ENCODE results near the gene NGRN. TPM values are rescaled to one million over a fixed set of nuclear protein-coding genes. Genes with fewer than 3 reads are reported as not detected.
"Not testable (repeated sequence)": the region's sequence is repeated elsewhere in the genome, so short reads cannot be mapped to it uniquely, and the experiment has no call there.

Gene NGRN
- polyA plus RNA-seq, 1 donor from 2014 or later = 466 TPM

- Histone ChIP-seq H3K9me2 (ENCODE audit: insufficient read depth, low read length) (no peaks in the 10 kb centered on the region), H3K27me3 (ENCODE audit: insufficient read depth, low read depth, low read length) (no peaks in the 10 kb centered on the region), H3K27ac (ENCODE audit: low read length) (no peak overlapping the region), H3K79me2 (replicated peaks; ENCODE audit: insufficient read depth, low read length) (no peaks in the 10 kb centered on the region), H2AFZ (ENCODE audit: low read depth, low read length) (no peak overlapping the region), H3K4me3 (ENCODE audit: low read length) (no peak overlapping the region), H3F3A (ENCODE audit: insufficient read depth, low read length, poor library complexity, severe bottlenecking) (no peaks in the 10 kb centered on the region), H3K9ac (ENCODE audit: low read length) (no peak overlapping the region), H3K4me2 (ENCODE audit: low read length) (no peak overlapping the region), H3K36me3 (ENCODE audit: insufficient read depth, low read length) (no peaks in the 10 kb centered on the region), H3K9me3 (ENCODE audit: low read length) (no peaks in the 10 kb centered on the region), H4K20me1 (ENCODE audit: insufficient read depth) (no peaks in the 10 kb centered on the region)
- TF ChIP-seq, protein P1, sequence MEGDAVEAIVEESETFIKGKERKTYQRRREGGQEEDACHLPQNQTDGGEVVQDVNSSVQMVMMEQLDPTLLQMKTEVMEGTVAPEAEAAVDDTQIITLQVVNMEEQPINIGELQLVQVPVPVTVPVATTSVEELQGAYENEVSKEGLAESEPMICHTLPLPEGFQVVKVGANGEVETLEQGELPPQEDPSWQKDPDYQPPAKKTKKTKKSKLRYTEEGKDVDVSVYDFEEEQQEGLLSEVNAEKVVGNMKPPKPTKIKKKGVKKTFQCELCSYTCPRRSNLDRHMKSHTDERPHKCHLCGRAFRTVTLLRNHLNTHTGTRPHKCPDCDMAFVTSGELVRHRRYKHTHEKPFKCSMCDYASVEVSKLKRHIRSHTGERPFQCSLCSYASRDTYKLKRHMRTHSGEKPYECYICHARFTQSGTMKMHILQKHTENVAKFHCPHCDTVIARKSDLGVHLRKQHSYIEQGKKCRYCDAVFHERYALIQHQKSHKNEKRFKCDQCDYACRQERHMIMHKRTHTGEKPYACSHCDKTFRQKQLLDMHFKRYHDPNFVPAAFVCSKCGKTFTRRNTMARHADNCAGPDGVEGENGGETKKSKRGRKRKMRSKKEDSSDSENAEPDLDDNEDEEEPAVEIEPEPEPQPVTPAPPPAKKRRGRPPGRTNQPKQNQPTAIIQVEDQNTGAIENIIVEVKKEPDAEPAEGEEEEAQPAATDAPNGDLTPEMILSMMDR (IDR thresholded peaks at IDR 0.05; ENCODE audit: poor library complexity, severe bottlenecking) = no peak
- TF ChIP-seq POLR2AphosphoS5 (IDR thresholded peaks at IDR 0.05) (no peak), RAD21 (conservative IDR thresholded peaks at IDR 0.05) (no peak), MXI1 (conservative IDR thresholded peaks at IDR 0.05; ENCODE audit: poor library complexity, severe bottlenecking) (no peak), TAF1 (IDR thresholded peaks at IDR 0.05; ENCODE audit: low read depth) (no peak), SMC3 (conservative IDR thresholded peaks at IDR 0.05; ENCODE audit: poor library complexity) (no peak), EZH2 (IDR thresholded peaks at IDR 0.05; ENCODE audit: borderline replicate concordance, insufficient read depth, low read length, poor library complexity, severe bottlenecking) (no peak), EP300 (conservative IDR thresholded peaks at IDR 0.05; ENCODE audit: poor library complexity, severe bottlenecking) (no peak), REST (IDR thresholded peaks at IDR 0.05; ENCODE audit: borderline replicate concordance) (no peak)
Measured at GRCh38 chr15:90259524-90259923, 5.9 kb upstream of the NGRN start.

DNA sequence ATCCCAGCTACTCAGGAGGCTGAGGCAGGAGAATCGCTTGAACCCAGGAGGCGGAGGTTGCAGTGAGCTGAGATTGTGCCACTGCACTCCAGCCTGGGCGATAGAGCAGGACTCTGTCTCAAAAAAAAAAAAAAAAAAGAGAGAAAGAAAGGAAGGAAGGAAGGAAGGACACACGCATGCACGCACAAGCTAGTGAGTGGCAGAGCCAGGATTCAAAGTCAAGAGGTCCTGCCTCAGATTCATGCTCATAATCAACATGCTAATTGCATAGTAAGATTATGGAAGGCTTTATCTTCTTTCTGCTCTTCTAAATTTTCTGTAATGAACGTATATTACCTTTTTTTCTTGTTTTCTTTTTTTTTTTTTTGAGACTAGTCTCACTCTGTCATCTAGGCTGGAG, 4.7 kb upstream of the NGRN start:
- H3K9me3 ChIP-seq (ENCODE audit: low read length); H3F3A ChIP-seq (ENCODE audit: insufficient read depth, low read length, poor library complexity, severe bottlenecking); H2AFZ ChIP-seq (ENCODE audit: low read depth, low read length); H3K79me2 ChIP-seq (replicated peaks; ENCODE audit: insufficient read depth, low read length); H3K4me2 ChIP-seq (ENCODE audit: low read length); H3K27ac ChIP-seq (ENCODE audit: low read length); H3K9me2 ChIP-seq (ENCODE audit: insufficient read depth, low read length); H3K4me3 ChIP-seq (ENCODE audit: low read length); H3K27me3 ChIP-seq (ENCODE audit: insufficient read depth, low read depth, low read length); H3K9ac ChIP-seq (ENCODE audit: low read length); H4K20me1 ChIP-seq (ENCODE audit: insufficient read depth); H3K36me3 ChIP-seq (ENCODE audit: insufficient read depth, low read length): not testable (repeated sequence)

DNA sequence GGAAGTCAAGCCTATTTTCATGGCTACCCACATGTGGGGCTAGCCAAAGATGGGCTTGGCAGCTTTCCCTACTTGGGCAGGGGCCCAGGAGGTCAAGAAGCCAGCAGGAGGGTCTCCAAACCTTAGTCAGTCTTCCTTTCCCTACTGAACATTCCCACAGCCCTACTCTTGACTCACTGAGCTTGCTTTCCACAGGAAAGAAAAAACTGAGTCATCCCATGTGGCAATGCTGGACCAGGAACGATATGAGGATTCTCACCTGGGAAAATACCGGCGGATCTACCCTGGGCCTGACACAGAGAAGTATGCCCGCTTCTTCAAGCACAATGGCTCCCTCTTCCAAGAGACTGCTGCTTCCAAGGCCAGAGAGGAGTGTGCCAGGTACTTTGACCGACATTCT, 3.7 kb upstream of the NGRN start:
- no peaks in the 10 kb centered on the region for H4K20me1 ChIP-seq (ENCODE audit: insufficient read depth)
- no peaks in the 10 kb centered on the region for H3K36me3 ChIP-seq (ENCODE audit: insufficient read depth, low read length)
- H3F3A ChIP-seq (ENCODE audit: insufficient read depth, low read length, poor library complexity, severe bottlenecking) = peaks cover 3% of the 10 kb centered on the region
- no peaks in the 10 kb centered on the region for H3K9me2 ChIP-seq (ENCODE audit: insufficient read depth, low read length)
- TF ChIP-seq SMC3 (conservative IDR thresholded peaks at IDR 0.05; ENCODE audit: poor library complexity) = no peak
- no peak for TF ChIP-seq POLR2AphosphoS5 (IDR thresholded peaks at IDR 0.05)
- TF ChIP-seq RAD21 (conservative IDR thresholded peaks at IDR 0.05) = no peak
- no peak for TF ChIP-seq REST (IDR thresholded peaks at IDR 0.05; ENCODE audit: borderline replicate concordance)
- no peak for TF ChIP-seq MXI1 (conservative IDR thresholded peaks at IDR 0.05; ENCODE audit: poor library complexity, severe bottlenecking)
- no peak for TF ChIP-seq EP300 (conservative IDR thresholded peaks at IDR 0.05; ENCODE audit: poor library complexity, severe bottlenecking)
- no peak for TF ChIP-seq EZH2 (IDR thresholded peaks at IDR 0.05; ENCODE audit: borderline replicate concordance, insufficient read depth, low read length, poor library complexity, severe bottlenecking)
- TF ChIP-seq TAF1 (IDR thresholded peaks at IDR 0.05; ENCODE audit: low read depth) = no peak
- TF ChIP-seq, protein P1 (IDR thresholded peaks at IDR 0.05; ENCODE audit: poor library complexity, severe bottlenecking) = no peak
- no peaks in the 10 kb centered on the region for H3K27me3 ChIP-seq (ENCODE audit: insufficient read depth, low read depth, low read length)
- no peak overlapping the region for H3K4me2 ChIP-seq (ENCODE audit: low read length)
- H3K27ac ChIP-seq (ENCODE audit: low read length) = no peak overlapping the region
- H3K9ac ChIP-seq (ENCODE audit: low read length) = no peak overlapping the region
- H2AFZ ChIP-seq (ENCODE audit: low read depth, low read length) = no peak overlapping the region
- no peaks in the 10 kb centered on the region for H3K9me3 ChIP-seq (ENCODE audit: low read length)
- H3K79me2 ChIP-seq (replicated peaks; ENCODE audit: insufficient read depth, low read length) = peaks cover 11% of the 10 kb centered on the region
- H3K4me3 ChIP-seq (ENCODE audit: low read length) = no peak overlapping the region
